ENCODE measurements around the gene PRR23A.
"Not testable (repeated sequence)": the region's sequence is repeated elsewhere in the genome, so short reads cannot be mapped to it uniquely, and the experiment has no call there.

Gene PRR23A

DNA sequence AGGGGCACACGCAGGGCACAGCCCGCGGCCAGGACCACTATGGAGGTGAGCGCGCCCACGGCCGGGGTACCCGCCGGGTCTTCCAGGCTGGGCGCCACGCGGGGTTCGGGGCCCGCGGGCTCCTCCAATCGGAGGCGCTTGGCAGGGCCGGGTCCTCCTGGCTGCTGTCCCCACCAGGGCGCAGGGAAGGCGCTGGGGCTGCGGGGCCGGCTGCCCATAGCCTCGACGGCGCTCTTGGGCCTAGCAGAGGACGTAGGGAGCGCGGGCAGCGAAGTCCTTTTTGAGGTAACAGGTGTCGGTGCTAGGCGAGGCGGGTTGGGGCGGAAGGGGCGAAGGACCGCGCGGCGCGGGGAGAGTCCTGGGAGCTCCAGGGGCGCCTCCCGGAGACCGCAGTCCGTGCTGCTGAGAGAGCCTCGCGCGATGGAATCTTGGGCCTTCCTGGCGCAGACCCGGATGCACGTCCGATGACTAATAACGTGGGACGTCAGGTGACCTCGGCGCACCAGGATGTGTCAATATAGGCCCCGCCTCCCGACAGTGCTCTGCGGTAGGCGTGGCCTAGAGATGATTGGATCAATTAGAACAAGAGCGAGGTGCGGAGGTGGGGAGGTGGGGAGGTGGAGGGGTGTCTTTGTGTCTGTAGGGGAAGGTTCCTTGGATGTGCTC lies at the start of gene PRR23A:
Gene PRR23A (minus strand): TSS at position 218 of the 666 bp plus-strand sequence. CDS start 0 bp downstream, at position 218.
- Histone ChIP-seq H3K4me3 (ENCODE audit: low read length in 2 of 2) (no peak within 1 kb of the TSS), H3K9me3 (ENCODE audit: control insufficient read depth in 2 of 2, low read length in 2 of 2) (no peaks in the 10 kb centered on the region), H3K9ac (ENCODE audit: low read depth in 1 of 2, low read length in 2 of 2) (no peak within 1 kb of the TSS), H3K36me3 (ENCODE audit: control insufficient read depth in 2 of 2, insufficient read depth in 2 of 2, low read length in 2 of 2) (no peaks in the 10 kb centered on the region), H3K4me1 (ENCODE audit: control insufficient read depth in 2 of 2, insufficient read depth in 2 of 2, low read length in 2 of 2) (no peaks in the 10 kb centered on the region), H3K27ac (ENCODE audit: low read depth in 2 of 2, low read length in 2 of 2) (no peak within 1 kb of the TSS), H3K27me3 (ENCODE audit: control insufficient read depth in 2 of 2, insufficient read depth in 2 of 2, low read length in 2 of 2) (no peaks in the 10 kb centered on the region)

DNA sequence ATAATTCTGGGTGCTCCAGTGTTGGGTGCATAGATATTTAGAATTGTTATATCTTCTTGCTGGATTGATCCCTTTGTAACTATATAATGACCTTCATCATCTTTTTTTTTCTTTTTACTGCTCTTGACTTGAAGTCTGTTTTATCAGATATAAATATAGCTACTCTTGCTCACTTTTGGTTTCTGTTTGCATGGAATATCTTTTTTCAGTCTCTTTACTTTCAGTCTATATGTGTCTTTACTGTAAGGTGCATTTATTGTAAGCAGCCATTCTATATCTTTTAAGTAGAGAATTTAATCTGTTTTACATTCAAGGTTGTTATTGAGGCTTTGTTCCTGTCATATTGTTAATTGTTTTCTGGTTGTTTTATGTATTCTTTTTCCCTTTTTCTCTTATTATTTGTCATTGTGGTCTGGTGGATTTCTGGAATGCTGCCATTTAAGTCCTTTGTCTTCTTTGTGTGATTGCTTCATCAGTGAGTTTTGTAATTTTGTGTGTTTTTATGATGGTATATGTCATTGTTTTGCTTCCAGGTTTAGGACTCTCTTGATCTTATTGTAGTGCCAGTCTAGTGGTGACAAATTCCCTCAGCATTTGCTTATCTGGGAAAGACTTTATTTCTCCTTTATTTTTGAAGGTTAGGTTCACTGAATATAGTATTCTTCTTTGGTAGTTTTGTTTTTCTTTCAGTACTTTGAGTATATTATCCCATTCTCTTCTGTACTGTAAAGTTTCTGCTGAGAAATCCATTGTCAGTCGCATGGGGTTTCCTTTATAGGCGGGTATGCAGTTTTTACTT lies 46.9 kb upstream of the PRR23A start:
- Histone ChIP-seq H3K36me3 (ENCODE audit: control insufficient read depth in 2 of 2, insufficient read depth in 2 of 2, low read length in 2 of 2) (no peaks in the 10 kb centered on the region), H3K9me3 (ENCODE audit: control insufficient read depth in 2 of 2, low read length in 2 of 2) (peaks cover 0 to 2% of the 10 kb centered on the region in 2 donors), H3K4me3 (ENCODE audit: low read length in 2 of 2) (no peak overlapping the region), H3K4me1 (ENCODE audit: control insufficient read depth in 2 of 2, insufficient read depth in 2 of 2, low read length in 2 of 2) (no peaks in the 10 kb centered on the region), H3K9ac (ENCODE audit: low read depth in 1 of 2, low read length in 2 of 2) (no peak overlapping the region), H3K27me3 (ENCODE audit: control insufficient read depth in 2 of 2, insufficient read depth in 2 of 2, low read length in 2 of 2) (no peaks in the 10 kb centered on the region), H3K27ac (ENCODE audit: low read depth in 2 of 2, low read length in 2 of 2) (no peak overlapping the region)

DNA sequence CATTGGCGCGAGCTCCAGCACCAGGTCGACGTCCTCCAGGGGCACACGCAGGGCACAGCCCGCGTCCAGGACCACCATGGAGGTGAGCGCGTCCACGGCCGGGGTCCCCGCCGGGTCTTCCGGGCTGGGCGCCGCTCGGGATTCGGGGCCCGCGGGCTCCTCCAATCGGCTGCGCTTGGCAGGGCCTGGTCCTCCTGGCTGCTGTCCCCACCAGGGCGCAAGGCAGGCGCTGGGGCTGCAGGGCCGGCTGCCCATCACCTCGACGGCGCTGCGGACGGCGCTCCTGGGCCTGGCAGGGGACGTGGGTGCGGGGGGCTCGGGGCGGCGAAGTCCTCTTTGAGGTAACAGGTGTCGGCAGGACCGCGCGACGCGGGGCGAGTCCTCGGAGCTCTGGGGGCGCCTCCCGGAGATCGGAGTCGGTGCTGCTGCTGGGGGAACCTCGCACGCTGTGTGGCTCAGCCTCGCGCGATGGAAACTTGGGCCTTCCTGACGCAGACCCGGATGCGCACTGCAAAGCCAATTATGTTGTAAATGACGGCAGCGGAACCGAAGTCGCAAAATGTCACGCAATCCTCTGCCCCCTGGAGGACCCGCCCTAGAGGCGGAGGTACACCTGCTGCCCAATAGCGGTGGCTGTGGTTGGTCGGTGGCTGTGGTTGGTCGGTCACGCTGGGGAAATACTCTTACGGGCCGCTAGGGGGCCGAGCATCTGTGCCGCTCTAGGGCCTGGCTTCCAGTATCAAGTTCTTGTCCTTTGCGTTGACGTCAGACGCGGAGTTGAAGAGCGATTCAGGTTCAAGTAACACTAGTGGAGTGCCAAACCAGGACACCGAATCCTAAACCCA lies 38.5 kb upstream of the PRR23A start, which contains the start of gene PRR23C:
Gene PRR23C (minus strand): TSS at position 527 of the 845 bp plus-strand sequence. CDS start 272 bp downstream, at position 255.
- Histone ChIP-seq H3K27me3 (ENCODE audit: control insufficient read depth in 2 of 2, insufficient read depth in 2 of 2, low read length in 2 of 2) (no peaks in the 10 kb centered on the region), H3K9me3 (ENCODE audit: control insufficient read depth in 2 of 2, low read length in 2 of 2) (peaks cover 0 to 2% of the 10 kb centered on the region in 2 donors), H3K36me3 (ENCODE audit: control insufficient read depth in 2 of 2, insufficient read depth in 2 of 2, low read length in 2 of 2) (no peaks in the 10 kb centered on the region), H3K4me1 (ENCODE audit: control insufficient read depth in 2 of 2, insufficient read depth in 2 of 2, low read length in 2 of 2) (no peaks in the 10 kb centered on the region), H3K27ac (ENCODE audit: low read depth in 2 of 2, low read length in 2 of 2) (no peak within 1 kb of the TSS), H3K4me3 (ENCODE audit: low read length in 2 of 2) (no peak within 1 kb of the TSS), H3K9ac (ENCODE audit: low read depth in 1 of 2, low read length in 2 of 2) (no peak within 1 kb of the TSS)

DNA sequence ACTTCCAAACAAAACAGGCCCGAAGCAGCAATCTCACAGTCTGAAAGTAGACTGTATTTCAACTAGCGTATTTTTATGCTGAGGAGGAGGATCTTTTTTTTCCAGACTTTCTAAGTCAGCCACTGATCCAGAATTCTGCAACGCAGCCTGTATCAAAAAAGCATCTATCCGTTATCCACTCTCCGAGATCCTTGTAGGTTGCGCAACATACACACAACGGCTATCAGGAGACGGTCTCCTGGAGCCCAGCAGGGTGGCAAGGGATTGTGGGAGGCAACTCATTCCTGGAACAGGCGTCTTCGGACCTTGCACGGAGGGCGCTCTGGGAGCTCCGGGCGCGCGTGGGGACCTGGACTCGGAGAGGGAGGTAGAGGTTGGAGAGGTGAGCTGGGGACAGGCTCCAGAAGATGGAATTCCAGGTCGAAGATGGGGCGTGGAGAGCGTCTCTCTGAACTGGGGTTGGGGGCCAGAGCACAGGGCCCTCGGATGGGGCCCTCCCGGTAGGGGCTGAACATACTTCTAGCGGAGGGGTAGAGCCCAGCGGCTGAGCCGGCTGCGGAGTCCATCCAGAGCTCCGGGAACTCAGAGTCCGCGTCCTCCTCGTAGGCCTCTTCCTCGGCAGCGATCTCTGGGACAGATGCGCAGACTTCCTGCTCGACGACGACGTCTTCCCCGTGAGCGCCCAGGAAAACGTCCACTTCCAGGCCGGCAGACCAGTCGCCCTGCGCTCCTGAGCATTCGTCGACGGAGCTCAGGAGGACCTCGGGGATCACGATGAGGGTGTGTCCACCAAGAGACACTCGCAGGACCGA lies 37.7 kb upstream of the PRR23A start:
- no peaks in the 10 kb centered on the region for H3K36me3 ChIP-seq (ENCODE audit: control insufficient read depth in 2 of 2, insufficient read depth in 2 of 2, low read length in 2 of 2)
- H3K4me1 ChIP-seq (ENCODE audit: control insufficient read depth in 2 of 2, insufficient read depth in 2 of 2, low read length in 2 of 2): no peaks in the 10 kb centered on the region
- H3K9me3 ChIP-seq (ENCODE audit: control insufficient read depth in 2 of 2, low read length in 2 of 2): peaks cover 0 to 2% of the 10 kb centered on the region in 2 donors
- H3K27ac ChIP-seq (ENCODE audit: low read depth in 2 of 2, low read length in 2 of 2): no peak overlapping the region
- H3K9ac ChIP-seq (ENCODE audit: low read depth in 1 of 2, low read length in 2 of 2): no peak overlapping the region
- H3K4me3 ChIP-seq (ENCODE audit: low read length in 2 of 2): no peak overlapping the region
- no peaks in the 10 kb centered on the region for H3K27me3 ChIP-seq (ENCODE audit: control insufficient read depth in 2 of 2, insufficient read depth in 2 of 2, low read length in 2 of 2)

DNA sequence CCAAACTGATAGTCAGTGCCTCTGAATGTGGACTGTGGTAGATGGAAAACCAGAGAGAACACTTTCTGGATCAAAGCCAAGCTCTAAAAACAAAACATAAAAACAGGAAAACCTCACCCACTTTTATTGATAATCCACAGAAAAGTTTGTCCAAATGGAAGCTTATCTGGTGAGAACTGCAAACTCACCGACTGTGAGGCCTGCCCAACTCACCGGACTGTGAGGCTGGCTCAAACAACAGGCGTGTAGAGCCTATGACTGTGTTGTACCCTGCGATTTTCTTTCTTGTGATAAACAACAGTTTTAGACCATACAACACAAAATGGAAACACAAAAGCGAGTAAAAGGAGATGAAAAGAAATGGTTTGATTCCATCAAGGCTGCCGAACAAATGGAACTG lies 31.4 kb upstream of the PRR23A start:
- Histone ChIP-seq H3K27me3 (ENCODE audit: control insufficient read depth in 2 of 2, insufficient read depth in 2 of 2, low read length in 2 of 2) (no peaks in the 10 kb centered on the region), H3K4me1 (ENCODE audit: control insufficient read depth in 2 of 2, insufficient read depth in 2 of 2, low read length in 2 of 2) (peaks cover 2 to 10% of the 10 kb centered on the region in 2 donors), H3K9ac (ENCODE audit: low read depth in 1 of 2, low read length in 2 of 2) (no peak overlapping the region), H3K9me3 (ENCODE audit: control insufficient read depth in 2 of 2, low read length in 2 of 2) (no peaks in the 10 kb centered on the region), H3K27ac (ENCODE audit: low read depth in 2 of 2, low read length in 2 of 2) (no peak overlapping the region), H3K36me3 (ENCODE audit: control insufficient read depth in 2 of 2, insufficient read depth in 2 of 2, low read length in 2 of 2) (no peaks in the 10 kb centered on the region), H3K4me3 (ENCODE audit: low read length in 2 of 2) (no peak overlapping the region)

DNA sequence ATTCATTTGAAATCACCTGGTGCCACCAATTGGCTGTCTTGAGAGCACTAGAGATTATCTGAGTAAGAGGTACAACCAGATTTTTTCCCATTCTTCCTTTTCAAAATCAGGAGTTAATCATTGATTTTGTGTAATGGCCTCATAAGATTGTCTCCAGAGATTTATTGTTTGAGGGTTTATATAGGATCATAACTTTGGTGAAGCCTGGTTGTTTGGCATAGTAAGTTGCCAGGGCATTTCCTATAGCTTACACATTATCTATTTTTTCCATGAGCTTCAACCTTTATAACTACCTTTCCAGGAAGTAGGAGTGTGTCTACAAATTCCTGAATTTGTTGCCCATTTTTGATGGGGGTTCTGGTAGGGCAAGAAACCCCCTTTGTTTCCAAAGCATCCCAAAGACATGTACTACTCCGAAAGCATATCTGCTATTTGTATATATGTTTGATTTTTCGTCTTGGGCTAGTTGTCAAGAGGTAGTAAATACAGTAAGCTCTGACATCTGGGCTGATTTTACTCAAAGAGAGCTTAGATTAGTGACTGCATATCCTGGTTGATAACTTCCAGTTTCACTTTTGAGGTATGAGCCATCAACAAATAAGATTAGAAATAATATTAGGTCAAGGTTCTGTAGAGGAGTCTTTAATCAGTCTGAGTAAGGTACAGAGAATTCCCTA lies 26.4 kb upstream of the PRR23A start:
- H3K27me3 ChIP-seq (ENCODE audit: control insufficient read depth in 2 of 2, insufficient read depth in 2 of 2, low read length in 2 of 2): no peaks in the 10 kb centered on the region
- H3K4me3 ChIP-seq (ENCODE audit: low read length in 2 of 2): peak overlapping the region in 1 of 2 donors; percentile 20
- H3K36me3 ChIP-seq (ENCODE audit: control insufficient read depth in 2 of 2, insufficient read depth in 2 of 2, low read length in 2 of 2): no peaks in the 10 kb centered on the region
- H3K27ac ChIP-seq (ENCODE audit: low read depth in 2 of 2, low read length in 2 of 2): peak overlapping the region; percentile 83 to 88
- H3K9ac ChIP-seq (ENCODE audit: low read depth in 1 of 2, low read length in 2 of 2): no peak overlapping the region
- H3K4me1 ChIP-seq (ENCODE audit: control insufficient read depth in 2 of 2, insufficient read depth in 2 of 2, low read length in 2 of 2): peaks cover 0 to 6% of the 10 kb centered on the region in 2 donors
- no peaks in the 10 kb centered on the region for H3K9me3 ChIP-seq (ENCODE audit: control insufficient read depth in 2 of 2, low read length in 2 of 2)

DNA sequence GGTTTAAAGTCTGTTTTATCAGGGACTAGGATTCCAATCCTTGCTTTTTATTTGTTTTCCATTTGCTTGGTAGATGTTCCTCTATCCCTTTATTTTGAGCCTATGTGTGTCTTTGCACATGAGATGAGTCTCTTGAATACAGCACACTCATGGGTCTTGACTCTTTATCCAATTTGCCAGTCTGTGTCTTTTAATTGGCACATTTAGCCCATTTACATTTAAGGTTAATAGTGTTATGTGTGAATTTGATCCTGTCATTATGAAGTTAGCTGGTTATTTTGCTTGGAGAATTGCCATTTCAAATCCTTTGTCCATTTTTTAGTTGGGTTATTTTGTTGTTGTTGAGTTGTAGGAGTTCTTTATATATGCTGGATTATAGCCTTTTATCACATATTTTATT lies 24.5 kb upstream of the PRR23A start:
- not testable (repeated sequence) for H3K4me1 ChIP-seq (ENCODE audit: control insufficient read depth in 2 of 2, insufficient read depth in 2 of 2, low read length in 2 of 2); H3K9ac ChIP-seq (ENCODE audit: low read depth in 1 of 2, low read length in 2 of 2); H3K27me3 ChIP-seq (ENCODE audit: control insufficient read depth in 2 of 2, insufficient read depth in 2 of 2, low read length in 2 of 2); H3K9me3 ChIP-seq (ENCODE audit: control insufficient read depth in 2 of 2, low read length in 2 of 2); H3K27ac ChIP-seq (ENCODE audit: low read depth in 2 of 2, low read length in 2 of 2); H3K4me3 ChIP-seq (ENCODE audit: low read length in 2 of 2); H3K36me3 ChIP-seq (ENCODE audit: control insufficient read depth in 2 of 2, insufficient read depth in 2 of 2, low read length in 2 of 2)

DNA sequence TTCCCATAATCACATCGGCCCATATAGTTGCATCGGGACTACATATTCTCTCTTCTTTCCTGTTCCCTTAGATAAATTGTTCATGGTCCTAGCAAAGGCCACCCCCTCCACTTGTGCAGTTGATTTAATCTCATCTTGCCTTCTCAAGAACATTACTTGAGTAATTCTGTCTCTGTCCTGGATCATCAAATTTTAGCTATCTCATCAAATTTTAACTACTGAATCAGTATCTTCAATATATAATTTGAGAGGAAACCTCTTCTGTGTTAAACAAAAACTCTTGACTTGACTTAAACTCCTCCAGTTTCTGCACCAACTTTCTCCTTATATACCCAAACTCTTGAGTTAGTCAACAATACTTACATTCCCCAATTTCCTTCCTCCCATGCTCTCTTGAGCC lies 18.9 kb upstream of the PRR23A start:
- Histone ChIP-seq H3K27me3 (ENCODE audit: control insufficient read depth in 2 of 2, insufficient read depth in 2 of 2, low read length in 2 of 2) (no peaks in the 10 kb centered on the region), H3K9me3 (ENCODE audit: control insufficient read depth in 2 of 2, low read length in 2 of 2) (no peaks in the 10 kb centered on the region), H3K27ac (ENCODE audit: low read depth in 2 of 2, low read length in 2 of 2) (no peak overlapping the region), H3K4me3 (ENCODE audit: low read length in 2 of 2) (no peak overlapping the region), H3K36me3 (ENCODE audit: control insufficient read depth in 2 of 2, insufficient read depth in 2 of 2, low read length in 2 of 2) (no peaks in the 10 kb centered on the region), H3K9ac (ENCODE audit: low read depth in 1 of 2, low read length in 2 of 2) (no peak overlapping the region), H3K4me1 (ENCODE audit: control insufficient read depth in 2 of 2, insufficient read depth in 2 of 2, low read length in 2 of 2) (no peaks in the 10 kb centered on the region)

DNA sequence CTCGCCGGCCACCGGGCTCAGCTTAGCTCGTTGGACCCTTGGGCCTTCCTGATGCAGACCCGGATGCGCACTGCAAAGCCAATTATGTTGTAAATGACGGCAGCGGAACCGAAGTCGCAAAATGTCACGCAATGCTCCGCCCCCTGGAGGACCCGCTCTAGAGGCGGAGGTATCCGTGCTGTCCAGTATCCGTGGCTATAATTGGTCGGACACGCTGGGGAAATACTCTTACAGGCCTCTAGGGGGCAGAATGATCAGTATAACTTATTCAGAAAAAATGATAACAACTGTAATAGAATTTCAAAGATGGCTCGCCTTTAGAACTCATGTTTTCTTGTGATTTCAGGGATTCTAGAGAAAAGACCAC lies 14.8 kb upstream of the PRR23A start, which contains the start of gene PRR23B:
Gene PRR23B (minus strand): TSS at position 59 of the 367 bp plus-strand sequence. CDS start 265 bp downstream, outside the sequence.
- no peak within 1 kb of the TSS for H3K4me3 ChIP-seq (ENCODE audit: low read length in 2 of 2)
- no peaks in the 10 kb centered on the region for H3K4me1 ChIP-seq (ENCODE audit: control insufficient read depth in 2 of 2, insufficient read depth in 2 of 2, low read length in 2 of 2)
- H3K9me3 ChIP-seq (ENCODE audit: control insufficient read depth in 2 of 2, low read length in 2 of 2): no peaks in the 10 kb centered on the region
- H3K9ac ChIP-seq (ENCODE audit: low read depth in 1 of 2, low read length in 2 of 2): no peak within 1 kb of the TSS
- H3K36me3 ChIP-seq (ENCODE audit: control insufficient read depth in 2 of 2, insufficient read depth in 2 of 2, low read length in 2 of 2): no peaks in the 10 kb centered on the region
- no peaks in the 10 kb centered on the region for H3K27me3 ChIP-seq (ENCODE audit: control insufficient read depth in 2 of 2, insufficient read depth in 2 of 2, low read length in 2 of 2)
- H3K27ac ChIP-seq (ENCODE audit: low read depth in 2 of 2, low read length in 2 of 2): no peak within 1 kb of the TSS

Data from mucosa of rectum (tissue), 2 donors.